Jurkat, Clone E6-1 (cell line): Measurements from ENCODE around the gene FAM209A. TPM values are rescaled to one million over a fixed set of nuclear protein-coding genes. Genes with fewer than 3 reads are reported as not detected.
"Not testable (repeated sequence)": the region's sequence is repeated elsewhere in the genome, so short reads cannot be mapped to it uniquely, and the experiment has no call there.

Source experiments
- DNase-seq: peaks from one replicate; pipeline ENCODE4 v3.0.0-alpha.2; 2011; ENCODE audit warnings: low read depth, low spot score
- H3K4me3 ChIP-seq: 2 replicates; pipeline ENCODE4 v1.5.1; 2011; ENCODE audit warnings: mild to moderate bottlenecking, low read length, control low read depth, moderate library complexity
- polyA plus RNA-seq: library from polyadenylated mRNA; unstranded; fragments of >200 nt; gene quantifications from one replicate; pipeline ENCODE4 v1.2.1, GENCODE V29; 2012; ENCODE audit warnings: missing spikeins; ENCODE audit not compliant: insufficient read length, insufficient read depth

The FAM209A gene
- not detected for polyA plus RNA-seq

GRCh38 chr20:56524444-56524843 is at the start of gene FAM209A:
Gene FAM209A, plus strand, starts transcription at chr20:56524744. Its CDS starts 65 bp downstream, at chr20:56524809.
- not testable (repeated sequence) for H3K4me3 ChIP-seq, DNase-seq

GRCh38 chr20:56483970-56484369 is 40.6 kb upstream of the FAM209A start:
- DNase-seq: no peak
- no peak overlapping the region for H3K4me3 ChIP-seq

- no peak for DNase-seq
- H3K4me3 ChIP-seq: no peak overlapping the region
Observed at GRCh38 chr20:56487216-56487615, 37.3 kb upstream of the FAM209A start.

GRCh38 chr20:56488566-56488965 is 36.0 kb upstream of the FAM209A start:
- DNase-seq: no peak
- no peak overlapping the region for H3K4me3 ChIP-seq

GRCh38 chr20:56501116-56501515 is 23.4 kb upstream of the FAM209A start:
- H3K4me3 ChIP-seq: no peak overlapping the region
- no peak for DNase-seq

- H3K4me3 ChIP-seq: no peak overlapping the region
Observed at GRCh38 chr20:56503916-56504315, 20.6 kb upstream of the FAM209A start.

GRCh38 chr20:56504373-56505005 is 20.1 kb upstream of the FAM209A start:
- H3K4me3 ChIP-seq: no peak overlapping the region
- DNase-seq: peak; percentile 86

More at GRCh38 chr20:56503916-56504315, 20.6 kb upstream of the FAM209A start:
- no peak for DNase-seq

GRCh38 chr20:56506103-56506502 is 18.4 kb upstream of the FAM209A start:
- DNase-seq: no peak
- no peak overlapping the region for H3K4me3 ChIP-seq

GRCh38 chr20:56511926-56512325 is 12.6 kb upstream of the FAM209A start:
- no peak for DNase-seq
- no peak overlapping the region for H3K4me3 ChIP-seq

- no peak overlapping the region for H3K4me3 ChIP-seq
- DNase-seq: no peak
Observed at GRCh38 chr20:56513161-56514150, 11.1 kb upstream of the FAM209A start.

GRCh38 chr20:56516631-56517030 is 7.9 kb upstream of the FAM209A start:
- H3K4me3 ChIP-seq: no peak overlapping the region
- no peak for DNase-seq

- DNase-seq: no peak
Observed at GRCh38 chr20:56517211-56517610, 7.3 kb upstream of the FAM209A start.

GRCh38 chr20:56517641-56518040 is 6.9 kb upstream of the FAM209A start:
- DNase-seq: no peak
- no peak overlapping the region for H3K4me3 ChIP-seq

More at GRCh38 chr20:56517211-56517610, 7.3 kb upstream of the FAM209A start:
- no peak overlapping the region for H3K4me3 ChIP-seq

GRCh38 chr20:56518126-56518525 is 6.4 kb upstream of the FAM209A start:
- no peak overlapping the region for H3K4me3 ChIP-seq
- no peak for DNase-seq

- no peak for DNase-seq
Observed at GRCh38 chr20:56518721-56519398, 5.7 kb upstream of the FAM209A start.

GRCh38 chr20:56519551-56519950 is 5.0 kb upstream of the FAM209A start:
- H3K4me3 ChIP-seq: no peak overlapping the region
- no peak for DNase-seq

More at GRCh38 chr20:56518721-56519398, 5.7 kb upstream of the FAM209A start:
- H3K4me3 ChIP-seq: no peak overlapping the region

GRCh38 chr20:56520180-56520579 is 4.4 kb upstream of the FAM209A start:
- H3K4me3 ChIP-seq: no peak overlapping the region
- no peak for DNase-seq

- DNase-seq, H3K4me3 ChIP-seq: not testable (repeated sequence)
Observed at GRCh38 chr20:56520746-56521354, 3.7 kb upstream of the FAM209A start.

GRCh38 chr20:56522311-56522710 is 2.2 kb upstream of the FAM209A start:
- H3K4me3 ChIP-seq: no peak overlapping the region
- no peak for DNase-seq
